ENCODE measurements around the gene HACD2. TPM values are rescaled to one million over a fixed set of nuclear protein-coding genes. Genes with fewer than 3 reads are reported as not detected.

The HACD2 gene
- total RNA-seq, 1 experiment from 2014 or later = 27.4 TPM

DNA sequence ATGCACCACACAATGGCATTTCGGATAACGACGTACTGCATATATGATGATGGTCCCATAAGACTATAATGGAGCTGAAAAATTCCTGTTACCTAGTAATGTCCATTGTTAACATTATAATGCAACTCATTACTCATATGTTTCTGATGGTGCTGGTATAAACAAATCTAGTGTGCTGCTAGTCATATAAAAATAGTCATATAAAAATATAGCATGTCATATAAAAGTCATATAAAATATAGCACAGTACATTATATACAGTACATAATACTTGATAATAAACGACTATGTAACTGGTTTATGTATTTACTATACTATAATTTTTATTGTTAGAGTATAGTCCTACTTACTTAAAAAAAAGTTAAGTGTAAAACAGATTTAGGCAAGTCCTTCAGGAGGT, 50.6 kb downstream of the HACD2 start:
- H3K4me1 Mint-ChIP-seq = no peaks in the 10 kb centered on the region
- DNase-seq = no peak
- WGBS (ENCODE audit: extremely low coverage, insufficient read length, low lambda C conversion rate) = no CpG with 5 or more reads among the region's 4 CpGs
- H3K9me3 Mint-ChIP-seq = no peaks in the 10 kb centered on the region
- no peaks in the 10 kb centered on the region for H4K20me1 ChIP-seq (ENCODE audit: control insufficient read depth, insufficient read depth, insufficient read length)
- no peak overlapping the region for H3K56ac ChIP-seq (ENCODE audit: insufficient read length, low read depth, low read length)
- H4K91ac ChIP-seq (ENCODE audit: insufficient read length, low read depth, low read length) = no peak overlapping the region
- no peak overlapping the region for H3K27ac Mint-ChIP-seq
- no peaks in the 10 kb centered on the region for H3K9me3 ChIP-seq (ENCODE audit: control insufficient read depth, low read depth, low read length)
- H3K36me3 Mint-ChIP-seq (ENCODE audit: insufficient read depth in 1 of 3, low read depth in 3 of 3) = no peaks in the 10 kb centered on the region
- H3K18ac ChIP-seq (ENCODE audit: insufficient read length, low read depth, low read length) = no peak overlapping the region
- H2AFZ ChIP-seq (ENCODE audit: low read length) = no peak overlapping the region
- H2BK15ac ChIP-seq (ENCODE audit: low read depth, low read length) = no peak overlapping the region
- H3K23me2 ChIP-seq (ENCODE audit: insufficient read length, low read depth, low read length, poor library complexity, severe bottlenecking) = no peaks in the 10 kb centered on the region
- no peak overlapping the region for H3K4me2 ChIP-seq (ENCODE audit: insufficient read depth, insufficient read length, low read length)
- TF ChIP-seq, protein P1, sequence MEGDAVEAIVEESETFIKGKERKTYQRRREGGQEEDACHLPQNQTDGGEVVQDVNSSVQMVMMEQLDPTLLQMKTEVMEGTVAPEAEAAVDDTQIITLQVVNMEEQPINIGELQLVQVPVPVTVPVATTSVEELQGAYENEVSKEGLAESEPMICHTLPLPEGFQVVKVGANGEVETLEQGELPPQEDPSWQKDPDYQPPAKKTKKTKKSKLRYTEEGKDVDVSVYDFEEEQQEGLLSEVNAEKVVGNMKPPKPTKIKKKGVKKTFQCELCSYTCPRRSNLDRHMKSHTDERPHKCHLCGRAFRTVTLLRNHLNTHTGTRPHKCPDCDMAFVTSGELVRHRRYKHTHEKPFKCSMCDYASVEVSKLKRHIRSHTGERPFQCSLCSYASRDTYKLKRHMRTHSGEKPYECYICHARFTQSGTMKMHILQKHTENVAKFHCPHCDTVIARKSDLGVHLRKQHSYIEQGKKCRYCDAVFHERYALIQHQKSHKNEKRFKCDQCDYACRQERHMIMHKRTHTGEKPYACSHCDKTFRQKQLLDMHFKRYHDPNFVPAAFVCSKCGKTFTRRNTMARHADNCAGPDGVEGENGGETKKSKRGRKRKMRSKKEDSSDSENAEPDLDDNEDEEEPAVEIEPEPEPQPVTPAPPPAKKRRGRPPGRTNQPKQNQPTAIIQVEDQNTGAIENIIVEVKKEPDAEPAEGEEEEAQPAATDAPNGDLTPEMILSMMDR (conservative IDR thresholded peaks at IDR 0.05) = no peak
- no peaks in the 10 kb centered on the region for H3K27me3 Mint-ChIP-seq (ENCODE audit: low read depth)
- no peak overlapping the region for H2BK5ac ChIP-seq (ENCODE audit: insufficient read length, low read length)
- H3K79me1 ChIP-seq (ENCODE audit: insufficient read depth, low read depth, low read length, poor library complexity, severe bottlenecking) = no peaks in the 10 kb centered on the region
- no peak overlapping the region for H3K27ac ChIP-seq (ENCODE audit: insufficient read length, low read depth, low read length)
- H3K4ac ChIP-seq (ENCODE audit: low read depth, low read length) = no peak overlapping the region
- no peaks in the 10 kb centered on the region for H3K79me2 ChIP-seq (ENCODE audit: insufficient read depth, low read length)
- no peaks in the 10 kb centered on the region for H3K27me3 ChIP-seq (ENCODE audit: insufficient read depth, low read length)
- H3K9ac ChIP-seq (ENCODE audit: extremely low read depth, insufficient read length, low read length) = no peak overlapping the region
- H3T11ph ChIP-seq (ENCODE audit: low read length) = no peak overlapping the region
- H2BK12ac ChIP-seq (ENCODE audit: insufficient read length, low read depth, low read length) = no peak overlapping the region
- H4K5ac ChIP-seq (ENCODE audit: insufficient read length, low read depth, low read length) = no peak overlapping the region
- H2BK120ac ChIP-seq (ENCODE audit: low read depth, low read length, poor library complexity, severe bottlenecking) = no peak overlapping the region
- no peaks in the 10 kb centered on the region for H3K4me1 ChIP-seq (ENCODE audit: insufficient read depth, low read length)
- no peak overlapping the region for H3K23ac ChIP-seq (ENCODE audit: insufficient read length, low read depth, low read length)
- H3K14ac ChIP-seq (ENCODE audit: insufficient read depth, low read length) = no peak overlapping the region
- no peak overlapping the region for H2BK20ac ChIP-seq (ENCODE audit: low read depth, low read length, poor library complexity, severe bottlenecking)
- no peak overlapping the region for H2AK5ac ChIP-seq (ENCODE audit: insufficient read length, low read length)
- H4K8ac ChIP-seq (replicated peaks; ENCODE audit: insufficient read length, low read depth, low read length) = no peak overlapping the region
- H3K4me3 Mint-ChIP-seq = no peak overlapping the region

All from H9 (cell line).